A549 treated with CORT108297 at 1 μM for 4 hours (cell line): ENCODE measurements around the gene GPR37L1. TPM values are rescaled to one million over a fixed set of nuclear protein-coding genes. Genes with fewer than 3 reads are reported as not detected.

Experiments used
- total RNA-seq: library from RNA; stranded (reverse); fragments of 200-300 nt; extraction: Qiagen RNA extraction; gene quantifications from 5 replicates; pipeline ENCODE4 v1.2.3, GENCODE V29; 2022

The GPR37L1 gene, protein sequence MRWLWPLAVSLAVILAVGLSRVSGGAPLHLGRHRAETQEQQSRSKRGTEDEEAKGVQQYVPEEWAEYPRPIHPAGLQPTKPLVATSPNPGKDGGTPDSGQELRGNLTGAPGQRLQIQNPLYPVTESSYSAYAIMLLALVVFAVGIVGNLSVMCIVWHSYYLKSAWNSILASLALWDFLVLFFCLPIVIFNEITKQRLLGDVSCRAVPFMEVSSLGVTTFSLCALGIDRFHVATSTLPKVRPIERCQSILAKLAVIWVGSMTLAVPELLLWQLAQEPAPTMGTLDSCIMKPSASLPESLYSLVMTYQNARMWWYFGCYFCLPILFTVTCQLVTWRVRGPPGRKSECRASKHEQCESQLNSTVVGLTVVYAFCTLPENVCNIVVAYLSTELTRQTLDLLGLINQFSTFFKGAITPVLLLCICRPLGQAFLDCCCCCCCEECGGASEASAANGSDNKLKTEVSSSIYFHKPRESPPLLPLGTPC
- total RNA-seq: 0.10 to 0.19 TPM (median 0.16 TPM) in 5 replicates

GRCh38 chr1:202122639-202123335 is at the start of gene GPR37L1:
Gene GPR37L1 (plus strand): TSS chr1:202122917. CDS start chr1:202122964, 47 bp downstream.

DNA sequence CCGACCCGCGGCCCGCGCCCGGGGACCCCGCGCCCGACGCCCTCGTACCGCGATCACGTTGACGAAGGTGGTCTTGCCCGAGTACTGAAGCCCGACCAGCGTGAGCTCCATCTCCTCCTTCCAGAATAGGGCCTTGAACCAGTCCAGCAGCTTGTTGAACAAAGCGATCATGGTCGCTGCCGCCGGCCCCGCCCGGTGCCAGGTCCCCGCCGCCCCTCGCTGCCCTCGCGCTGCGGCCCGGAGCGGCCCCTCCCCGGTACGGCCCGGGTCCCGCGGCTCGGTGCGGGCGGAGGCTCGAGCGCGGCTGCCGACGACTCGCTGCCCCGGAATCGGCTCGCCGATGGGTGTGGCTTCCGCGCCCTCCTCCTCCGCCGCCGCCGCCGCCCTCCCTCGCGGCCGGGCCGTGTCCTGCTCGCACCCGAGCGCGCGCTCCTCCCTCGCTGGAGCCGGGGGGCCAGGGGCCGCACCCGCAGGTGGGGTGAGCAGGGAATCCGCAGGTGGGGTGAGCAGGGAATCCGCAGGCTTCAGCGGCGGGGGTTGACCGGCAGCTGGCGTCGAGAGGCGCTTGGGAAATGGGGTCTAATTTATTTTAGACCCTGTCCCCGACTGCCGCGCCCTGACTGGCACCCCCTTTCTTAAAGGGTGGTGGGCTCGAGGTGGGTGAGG is 21.8 kb downstream of the GPR37L1 start, which contains the start of gene ARL8A:
ARL8A (minus strand) TSS at position 336 of the 666 bp plus-strand sequence; CDS start at position 171, 165 bp downstream.

GRCh38 chr1:202160377-202160940 is 37.7 kb downstream of the GPR37L1 start, which contains the start of gene PTPN7:
Gene PTPN7 (minus strand): TSS chr1:202160602. CDS start chr1:202159402, 1,200 bp downstream.

Other genes starting within 250 kb of the GPR37L1 start
- gene SHISA4, start 234.0 kb upstream of the GPR37L1 start, total RNA-seq: 10.7 to 19.4 TPM (median 17.9 TPM) in 5 replicates
- gene LMOD1, start 176.4 kb upstream of the GPR37L1 start, total RNA-seq: not detected in 5 replicates
- gene TIMM17A, start 167.4 kb upstream of the GPR37L1 start, total RNA-seq: 93.4 to 156 TPM (median 98.8 TPM) in 5 replicates
- gene RNPEP, start 140.3 kb upstream of the GPR37L1 start, total RNA-seq: 85.6 to 92.9 TPM (median 88.3 TPM) in 5 replicates
- 183 to 288 TPM (median 257 TPM) in 5 replicates for gene ELF3, start 112.3 kb upstream of the GPR37L1 start, total RNA-seq
- 39.8 to 53.3 TPM (median 46.4 TPM) in 5 replicates for gene ARL8A, start 21.8 kb downstream of the GPR37L1 start, total RNA-seq
- 0.07 to 0.10 TPM in 2 of 5 replicates, not detected in the others for gene PTPN7, start 37.7 kb downstream of the GPR37L1 start, total RNA-seq
- 0.35 to 1.1 TPM (median 0.55 TPM) in 5 replicates for gene LGR6, start 70.9 kb downstream of the GPR37L1 start, total RNA-seq
- 73.3 to 81.7 TPM (median 75.0 TPM) in 5 replicates for gene UBE2T, start 219.0 kb downstream of the GPR37L1 start, total RNA-seq
- gene PPP1R12B, start 225.8 kb downstream of the GPR37L1 start, total RNA-seq: 1.2 to 2.7 TPM (median 1.9 TPM) in 5 replicates